PFSK-1 (cell line): ENCODE measurements around the gene ZNF593.

ENCODE experiments used
- FOXP2 ChIP-seq: optimal IDR thresholded peaks from 2 replicates; pipeline ENCODE3; 2011; ENCODE audit warnings: borderline replicate concordance, control low read depth, inconsistent platforms; ENCODE audit not compliant: insufficient read depth; ENCODE audit errors: extremely low read length, extremely low read depth
- POLR2AphosphoS5 ChIP-seq: IDR thresholded peaks from 2 replicates; pipeline ENCODE4 v1.6.1; 2012; ENCODE audit warnings: low read depth, mild to moderate bottlenecking, control low read depth, low read length, moderate library complexity
- REST ChIP-seq, 2 experiments: IDR thresholded peaks; 2 replicates each; pipeline versions ENCODE4 v1.6.1 to v1.8.0; 2011 to 2012; ENCODE audit warnings: low read depth in 2 of 2, low read length in 2 of 2, control low read depth in 1 of 2, inconsistent platforms in 1 of 2, mild to moderate bottlenecking in 1 of 2, moderate library complexity in 1 of 2; ENCODE audit not compliant: insufficient read depth in 1 of 2
- SIN3A ChIP-seq: IDR thresholded peaks from 2 replicates; pipeline ENCODE4 v1.6.1; 2012; ENCODE audit warnings: mild to moderate bottlenecking, low read length, moderate library complexity, borderline replicate concordance; ENCODE audit not compliant: insufficient read depth
- TAF1 ChIP-seq: IDR thresholded peaks from 2 replicates; pipeline ENCODE4 v1.6.1; 2012; ENCODE audit warnings: low read length, control low read depth, borderline replicate concordance; ENCODE audit not compliant: insufficient read depth

The ZNF593 gene

DNA sequence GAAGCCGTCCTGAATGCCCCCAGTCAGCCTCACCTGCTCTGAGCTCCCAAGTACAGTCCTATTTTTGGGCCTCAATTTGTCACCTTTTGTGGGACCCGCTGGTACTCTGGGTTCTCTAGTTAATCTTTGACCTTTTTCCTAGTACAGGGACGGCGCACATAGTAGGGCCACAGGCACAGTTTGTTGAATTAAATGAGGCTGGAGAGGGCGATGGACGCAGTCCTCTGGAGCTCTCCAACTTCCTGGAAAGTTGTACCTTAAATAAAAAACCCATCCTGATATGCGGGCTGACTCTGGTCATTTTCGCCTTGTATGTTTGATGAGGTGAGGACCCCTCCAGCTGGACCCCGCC, 6.0 kb upstream of the ZNF593 start:
- TF ChIP-seq POLR2AphosphoS5 = no peak
- TF ChIP-seq REST (IDR thresholded peaks at IDR 0.05; ENCODE audit: insufficient read depth in 1 of 2, low read depth in 2 of 2, low read length in 2 of 2) = no peak
- no peak for TF ChIP-seq SIN3A
- TF ChIP-seq TAF1 = no peak
- TF ChIP-seq FOXP2 = no peak

- no peak for TF ChIP-seq TAF1
- TF ChIP-seq FOXP2 = no peak
- TF ChIP-seq SIN3A = no peak
- no peak for TF ChIP-seq POLR2AphosphoS5
- TF ChIP-seq REST (IDR thresholded peaks at IDR 0.05; ENCODE audit: insufficient read depth in 1 of 2, low read depth in 2 of 2, low read length in 2 of 2) = no peak
Observed at GRCh38 chr1:26164036-26164860, 5.5 kb upstream of the ZNF593 start.

DNA sequence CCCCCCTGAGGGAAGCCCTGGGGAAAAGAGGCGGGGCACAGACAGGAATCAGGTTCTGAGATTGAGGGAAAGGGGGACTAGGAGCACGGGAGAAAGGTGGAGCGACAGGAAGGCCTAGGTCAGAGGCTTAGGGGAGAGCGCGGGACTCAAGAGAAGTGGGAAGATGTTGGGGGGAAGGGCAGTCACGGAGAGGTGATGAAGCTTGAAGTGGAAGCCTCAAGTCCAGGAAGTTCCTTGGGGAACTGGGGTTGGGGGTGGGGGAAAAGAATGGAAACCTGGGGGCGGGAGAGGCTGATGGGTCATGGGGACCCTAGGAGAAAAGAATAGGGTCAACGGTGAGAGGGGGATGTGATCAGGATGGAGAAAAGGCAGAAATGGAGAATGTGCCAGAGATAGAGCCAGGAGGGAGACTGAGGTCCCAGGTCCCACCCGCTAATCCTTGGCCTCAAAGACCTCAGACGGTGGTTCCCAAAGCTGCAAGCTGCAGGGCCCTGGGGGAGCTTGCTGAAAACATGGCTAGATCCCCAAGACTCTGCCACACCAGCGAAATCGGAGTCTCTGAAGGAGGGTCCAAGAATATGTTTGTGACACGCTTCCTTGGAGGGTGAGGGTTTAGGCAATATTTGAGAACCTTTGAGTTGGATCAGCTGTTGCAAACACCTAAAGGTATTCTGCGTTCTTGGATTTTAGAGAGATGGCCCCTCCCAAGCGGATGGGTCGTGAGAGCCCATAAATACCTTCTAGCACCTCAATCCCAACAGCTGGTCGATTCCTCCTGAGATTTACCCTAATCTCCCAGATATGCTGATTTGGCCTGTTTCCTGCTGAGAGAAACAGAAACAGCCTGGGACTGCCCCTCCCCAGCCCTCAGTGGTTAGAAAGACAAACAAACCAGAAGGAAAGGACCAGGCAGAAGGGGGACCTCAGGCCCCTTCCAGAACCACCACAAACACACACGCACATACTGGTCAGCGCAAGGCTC, 4.6 kb upstream of the ZNF593 start:
- no peak for TF ChIP-seq SIN3A
- no peak for TF ChIP-seq FOXP2
- TF ChIP-seq POLR2AphosphoS5 = no peak
- no peak for TF ChIP-seq TAF1
- no peak for TF ChIP-seq REST (IDR thresholded peaks at IDR 0.05; ENCODE audit: insufficient read depth in 1 of 2, low read depth in 2 of 2, low read length in 2 of 2)

GRCh38 chr1:26166719-26167281, 2.9 kb upstream of the ZNF593 start:
- TF ChIP-seq POLR2AphosphoS5 (no peak), REST (IDR thresholded peaks at IDR 0.05; ENCODE audit: insufficient read depth in 1 of 2, low read depth in 2 of 2, low read length in 2 of 2) (no peak), FOXP2 (no peak), SIN3A (no peak), TAF1 (no peak)
